ENCODE results near the gene SUN1. TPM values are rescaled to one million over a fixed set of nuclear protein-coding genes. Genes with fewer than 3 reads are reported as not detected.
"Not testable (repeated sequence)": the region's sequence is repeated elsewhere in the genome, so short reads cannot be mapped to it uniquely, and the experiment has no call there.

Gene SUN1
- total RNA-seq, 1 donor from 2014 or later, result 176 TPM

DNA sequence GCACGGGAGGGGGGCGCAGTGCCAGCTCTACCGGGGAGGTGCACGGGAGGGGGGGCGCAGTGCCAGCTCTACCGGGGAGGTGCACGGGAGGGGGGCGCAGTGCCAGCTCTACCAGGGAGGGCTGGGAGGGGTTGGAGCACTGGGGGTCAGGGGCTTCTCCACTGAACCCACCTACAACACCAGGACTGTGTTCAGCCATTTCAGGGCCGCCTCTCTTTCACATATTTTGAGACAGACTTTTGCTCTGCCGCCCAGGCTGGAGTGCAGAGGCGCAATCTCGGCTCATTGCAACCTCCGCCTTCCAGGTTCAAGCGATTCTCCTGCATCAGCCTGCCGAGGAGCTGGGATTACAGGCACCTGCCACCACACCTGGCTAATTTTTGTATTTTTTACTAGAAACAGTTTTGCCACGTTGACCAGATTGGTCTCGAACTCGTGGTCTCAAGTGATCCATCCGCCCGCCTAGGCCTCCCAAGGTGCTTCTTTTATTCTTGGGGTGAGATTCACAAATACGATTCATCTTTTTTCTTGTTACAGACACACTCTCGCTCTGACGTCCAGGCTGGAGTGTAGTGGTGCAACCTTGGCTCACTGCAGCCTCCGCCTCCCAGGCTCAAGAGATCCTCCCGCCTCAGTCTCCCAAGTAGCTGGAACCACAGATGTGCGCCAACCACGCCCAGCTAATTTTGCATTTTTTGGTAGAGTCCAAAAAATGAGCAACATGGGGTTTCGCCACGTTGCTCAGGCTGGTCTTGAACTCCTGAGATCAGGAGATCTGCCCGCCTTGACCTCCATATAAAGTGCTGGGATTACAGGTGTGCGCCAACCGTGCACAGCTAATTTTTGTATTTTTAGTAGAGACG, 85.2 kb downstream of the SUN1 start:
- ATAC-seq, result no peak
- intact Hi-C loops (cut with DNase I), result no loop called here
- peak; percentile 11 for DNase-seq (ENCODE audit: missing footprints)

DNA sequence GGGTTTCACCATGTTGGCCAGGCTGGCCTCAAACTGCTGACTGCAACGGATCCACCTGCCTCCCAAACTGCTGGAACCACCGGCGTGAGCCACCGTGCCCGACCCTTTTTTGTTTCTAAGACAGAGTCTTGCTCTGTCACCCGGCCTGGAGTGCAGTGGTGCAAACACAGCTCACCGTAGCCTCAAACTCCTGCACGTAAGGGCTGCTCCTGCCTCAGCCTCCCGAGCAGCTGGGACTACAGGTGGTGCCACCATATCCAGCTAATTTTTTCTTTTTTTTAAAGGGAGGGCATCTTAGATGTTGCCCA, 85.8 kb downstream of the SUN1 start:
- ATAC-seq, result no peak
- DNase-seq (ENCODE audit: missing footprints), result peak; percentile 4
- intact Hi-C loops (cut with DNase I), result no loop called here

DNA sequence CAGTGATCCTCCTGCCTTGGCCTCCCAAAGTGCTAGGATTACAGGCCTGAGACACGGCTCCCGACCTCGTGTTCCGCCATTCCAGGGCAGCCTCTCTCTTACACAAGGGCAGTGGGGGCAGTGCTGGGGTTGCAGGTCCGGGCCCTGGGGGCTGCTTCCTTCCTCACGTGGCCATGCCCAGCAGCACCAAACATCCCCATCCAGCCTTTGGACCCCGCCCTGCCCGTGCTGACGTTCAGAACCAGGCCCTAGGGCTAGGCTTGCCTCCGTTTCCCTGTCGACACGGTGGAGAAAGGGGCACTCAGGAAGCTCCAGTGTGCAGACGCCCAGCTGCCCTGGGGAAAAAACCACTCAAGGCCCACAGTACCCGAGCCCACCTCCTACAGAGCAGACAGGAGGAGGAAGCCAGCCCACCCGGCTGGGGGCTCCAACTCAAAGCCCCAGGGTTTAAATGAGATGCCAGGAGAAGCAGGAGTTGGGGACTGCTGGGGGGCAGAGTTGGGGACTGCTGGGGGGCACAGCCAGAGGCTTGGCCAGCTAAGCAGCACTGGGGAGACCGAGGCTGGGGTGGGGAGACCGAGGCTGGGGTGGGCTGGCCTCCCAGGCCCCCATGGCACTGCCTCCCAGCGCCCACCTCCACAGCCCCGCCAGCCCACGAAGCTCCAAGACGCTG, 86.3 kb downstream of the SUN1 start:
- no peak for ATAC-seq
- intact Hi-C loops (cut with DNase I), result no loop called here
- DNase-seq (ENCODE audit: missing footprints), result peak; percentile 61

DNA sequence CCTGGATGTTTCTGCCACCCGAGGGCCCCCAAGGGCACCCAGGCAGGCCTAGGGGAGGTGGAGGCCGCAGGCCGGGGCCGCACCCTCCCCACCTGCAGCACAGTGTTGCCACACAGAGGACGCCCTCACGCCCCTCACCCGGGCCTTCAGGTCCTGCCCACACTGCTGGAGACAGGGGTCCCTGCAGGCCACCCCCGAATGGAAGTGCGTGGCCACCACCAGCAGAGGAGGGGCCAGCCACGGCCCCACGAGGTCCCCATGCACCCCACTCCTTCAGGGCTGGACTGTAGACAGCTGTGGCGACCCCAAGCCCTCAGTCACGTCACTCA, 86.8 kb downstream of the SUN1 start:
- intact Hi-C loops (cut with DNase I), result no loop called here
- DNase-seq (ENCODE audit: missing footprints), result peak; percentile 51
- ATAC-seq, result no peak

DNA sequence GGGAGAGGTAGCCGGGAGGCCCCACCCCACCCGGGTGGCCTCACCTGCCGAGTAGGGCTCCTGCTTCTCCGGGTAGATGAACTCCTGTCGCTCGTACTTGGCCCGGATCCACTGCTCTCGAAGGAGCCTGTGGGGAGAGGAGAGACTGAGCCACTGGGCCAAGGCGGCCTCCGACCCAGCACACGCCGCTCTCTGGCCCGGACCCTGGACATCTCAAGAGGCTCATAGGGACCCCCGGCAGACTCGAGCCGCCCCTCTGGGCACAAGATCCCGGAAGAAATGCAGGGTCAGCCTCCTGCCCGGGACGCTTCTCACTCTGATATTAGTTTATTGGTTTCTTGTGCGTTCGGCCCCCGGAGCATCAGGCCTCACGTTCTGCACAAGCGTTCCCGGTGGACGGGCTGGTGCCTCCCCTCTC, 87.7 kb downstream of the SUN1 start:
- ATAC-seq (no peak), DNase-seq (ENCODE audit: missing footprints) (peak; percentile 51)
- intact Hi-C loops (cut with DNase I), result no loop called here

DNA sequence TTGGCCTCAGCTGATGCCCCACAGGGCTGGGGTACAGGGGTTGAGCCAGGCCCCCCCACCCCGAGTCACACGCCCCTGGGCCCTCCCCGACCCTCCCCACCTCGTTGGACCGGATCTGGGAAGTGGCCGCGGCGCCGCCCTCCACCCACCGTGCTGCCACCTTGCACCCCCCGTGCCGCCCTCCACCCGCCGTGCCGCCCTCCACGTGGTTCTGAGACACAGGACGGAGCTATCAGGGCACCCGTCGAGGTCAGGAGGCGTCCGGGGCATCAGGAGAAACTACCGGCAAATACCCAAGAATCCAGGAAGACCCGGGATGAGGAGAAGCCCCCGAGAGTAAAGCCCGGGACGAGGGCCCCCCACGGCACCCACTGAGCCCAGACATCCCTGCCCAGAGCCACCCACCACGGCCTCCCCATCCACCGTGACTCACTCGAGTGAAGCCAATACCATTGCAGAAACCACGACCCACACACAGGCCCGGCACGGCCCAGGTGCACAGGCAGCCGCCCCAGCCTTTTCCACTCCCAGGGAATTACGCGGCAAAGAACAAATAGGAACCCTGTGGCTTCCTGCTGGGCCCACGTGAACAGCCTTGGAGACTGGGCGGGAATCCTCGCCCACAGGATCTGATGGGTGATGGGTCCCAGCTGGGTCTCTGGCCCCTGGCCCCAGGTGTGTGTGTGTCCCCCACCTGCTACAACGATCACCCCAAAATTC, 88.2 kb downstream of the SUN1 start:
- DNase-seq (ENCODE audit: missing footprints) (peak; percentile 39), ATAC-seq (no peak)
- intact Hi-C loops (cut with DNase I), result no loop called here

DNA sequence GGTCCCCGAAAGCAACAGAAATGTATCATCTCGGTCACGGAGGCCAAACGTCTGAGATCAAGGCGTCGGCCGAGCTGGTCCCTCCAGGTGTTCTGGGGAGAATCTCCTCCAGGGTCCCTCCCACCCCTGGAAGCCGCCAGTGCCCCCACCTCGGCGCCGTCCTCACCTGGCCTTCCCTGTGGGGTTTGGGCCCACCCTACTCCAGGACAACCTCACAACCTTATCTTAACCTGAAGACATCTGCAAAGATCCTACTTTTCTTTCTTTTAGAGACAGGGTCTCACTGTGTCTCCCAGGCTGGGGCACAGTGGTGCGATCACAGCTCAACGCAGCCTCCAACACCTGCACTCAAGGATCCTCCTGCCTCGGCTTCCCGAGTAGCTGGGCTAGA, 88.8 kb downstream of the SUN1 start:
- no peak for ATAC-seq
- no peak for DNase-seq (ENCODE audit: missing footprints)
- intact Hi-C loops (cut with DNase I), result no loop called here

DNA sequence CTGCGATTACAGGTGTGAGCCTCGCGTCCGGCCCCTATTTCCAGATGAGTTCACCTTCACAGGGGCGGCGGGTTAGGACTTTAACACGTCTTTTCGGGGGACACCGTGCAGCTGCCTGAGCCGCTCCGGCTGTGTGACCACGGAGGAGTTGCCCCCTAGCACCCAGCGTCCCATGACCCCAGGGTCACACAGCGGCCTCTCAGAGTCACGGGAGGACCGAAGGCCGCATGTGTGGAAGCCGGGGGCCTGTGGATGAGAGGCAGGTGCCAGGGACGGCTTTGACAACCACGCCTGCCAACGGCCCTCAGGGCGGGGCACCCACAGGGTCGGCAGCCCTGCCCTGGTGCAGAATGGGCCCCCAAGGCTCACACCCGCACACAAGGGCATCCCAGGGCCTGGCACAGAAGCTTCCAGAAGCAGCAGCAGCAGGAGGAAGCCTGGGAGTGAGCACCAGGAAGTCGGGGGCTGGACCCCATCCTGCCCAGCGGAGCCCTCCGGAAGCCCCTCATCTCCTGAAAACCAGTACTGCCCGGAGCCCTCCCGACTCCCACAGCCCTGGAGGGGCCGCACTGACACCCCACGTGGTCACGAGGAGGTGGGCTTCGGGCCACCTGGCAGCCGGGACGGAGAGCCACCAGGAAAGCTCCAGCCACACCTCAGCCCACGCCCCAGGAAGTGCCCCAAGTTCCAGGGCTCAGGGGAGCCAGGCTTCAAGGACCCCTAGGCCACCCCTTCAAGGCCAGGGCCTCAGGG, 89.5 kb downstream of the SUN1 start:
- DNase-seq (ENCODE audit: missing footprints) (peak; percentile 72), ATAC-seq (no peak)
- intact Hi-C loops (cut with DNase I), result no loop called here

DNA sequence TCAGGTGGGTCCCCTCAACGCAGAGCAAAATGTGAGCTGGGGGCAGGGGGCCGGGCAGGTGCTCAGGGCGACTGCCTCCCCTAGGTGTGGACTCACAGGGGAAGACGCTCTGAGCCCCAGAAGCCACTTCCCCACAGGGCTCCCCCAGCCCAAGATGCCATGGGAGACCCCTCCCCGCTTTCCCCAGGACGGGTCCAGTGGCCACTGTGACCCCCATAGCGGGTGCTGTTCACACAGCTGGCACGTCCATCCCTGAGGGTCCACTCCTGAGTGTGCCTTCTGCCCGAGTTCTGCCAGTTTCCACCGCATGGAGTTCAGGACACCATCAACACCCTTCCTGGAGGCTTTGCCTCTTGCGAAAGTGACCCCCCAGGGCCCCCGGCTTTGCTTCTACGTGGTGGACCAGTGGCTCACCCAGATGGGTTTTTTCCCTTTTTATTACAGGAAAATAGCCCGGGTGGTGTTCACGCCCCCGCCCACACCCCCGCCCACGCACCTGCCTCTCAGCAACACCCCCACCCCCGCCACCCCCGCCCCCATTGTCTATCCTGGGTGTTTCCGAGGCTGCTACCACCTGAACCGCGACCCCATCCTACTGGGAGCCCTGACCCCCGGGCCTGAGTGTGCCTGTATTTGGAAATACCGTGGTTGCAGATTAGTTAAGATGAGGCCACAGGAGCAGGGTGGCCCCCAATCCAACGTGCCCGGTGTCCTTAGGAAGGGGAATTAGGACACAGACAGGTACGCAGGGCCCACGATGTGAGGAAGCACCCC, 90.2 kb downstream of the SUN1 start:
- ATAC-seq (no peak), DNase-seq (ENCODE audit: missing footprints) (peak; percentile 57)
- intact Hi-C loops (cut with DNase I), result no loop called here

DNA sequence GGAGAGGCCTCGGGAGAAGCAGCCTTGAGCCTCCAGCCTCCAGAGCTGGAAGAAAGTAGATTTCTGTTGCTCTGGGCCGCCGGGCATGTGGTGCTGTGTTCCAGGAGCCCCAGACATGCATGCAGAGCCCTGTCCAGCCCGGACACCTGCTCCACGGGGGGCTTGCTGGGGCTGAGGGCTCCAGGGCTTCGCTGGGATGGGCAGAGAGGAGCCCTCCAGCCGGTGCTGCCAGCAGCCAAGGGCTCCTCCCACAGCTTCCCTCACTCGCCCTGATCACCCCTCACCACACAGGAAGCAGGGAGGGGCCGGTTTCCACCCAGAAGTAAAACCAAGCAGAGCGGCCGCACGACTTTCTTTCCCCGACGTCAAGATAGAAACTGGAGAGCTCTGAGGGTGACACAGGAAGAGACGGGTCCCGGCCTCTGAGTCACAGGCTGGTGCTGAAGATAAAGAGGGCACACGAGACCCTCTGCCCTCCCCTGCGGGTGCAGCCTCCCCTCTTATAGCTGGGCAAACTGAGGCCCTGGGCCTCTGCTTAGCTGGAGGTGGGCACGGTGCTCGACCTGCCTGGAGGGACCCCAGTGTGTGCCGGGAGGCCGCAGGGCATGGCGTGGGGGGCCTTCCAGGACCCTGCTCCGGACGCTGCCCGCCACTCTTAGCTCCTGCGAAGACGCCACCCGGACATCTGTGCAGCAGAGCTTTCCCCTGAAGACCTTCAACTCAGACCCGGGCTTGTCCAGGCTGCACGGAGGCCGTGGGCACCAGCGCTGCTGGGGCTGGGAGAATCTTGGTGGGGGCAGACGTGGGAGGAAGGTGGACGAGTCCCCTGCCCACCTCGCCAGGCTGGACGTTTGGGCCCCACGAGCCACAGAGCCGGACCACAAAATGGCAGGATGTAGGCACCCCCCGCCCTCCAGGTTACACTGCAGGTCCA, 91.1 kb downstream of the SUN1 start:
- DNase-seq (ENCODE audit: missing footprints) (peak; percentile 89), ATAC-seq (peak; percentile 40)
- intact Hi-C loops (cut with DNase I), result loop anchor here (2.0 kb wide), 1 partner anchor 55 kb away; no protein-coding TSS in a partner anchor

DNA sequence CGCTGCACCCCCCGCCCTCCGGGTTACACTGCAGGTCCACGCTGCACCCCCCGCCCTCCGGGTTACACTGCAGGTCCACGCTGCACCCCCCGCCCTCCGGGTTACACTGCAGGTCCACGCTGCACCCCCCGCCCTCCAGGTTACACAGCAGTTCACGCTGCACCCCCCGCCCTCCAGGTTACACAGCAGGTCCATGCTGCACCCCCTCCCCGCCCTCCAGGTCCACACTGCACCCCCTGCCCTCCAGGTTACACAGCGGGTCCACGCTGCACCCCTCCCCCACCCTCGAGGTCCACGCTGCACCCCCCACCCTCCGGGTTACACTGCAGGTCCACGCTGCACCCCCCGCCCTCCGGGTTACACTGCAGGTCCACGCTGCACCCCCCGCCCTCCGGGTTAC, 91.8 kb downstream of the SUN1 start:
- DNase-seq (ENCODE audit: missing footprints), result peak; percentile 71
- intact Hi-C loops (cut with DNase I), result loop anchor here (2.0 kb wide), 1 partner anchor 55 kb away; no protein-coding TSS in a partner anchor
- not testable (repeated sequence) for ATAC-seq

Other genes starting within 250 kb of the SUN1 start
- 17.7 TPM for gene DNAAF5, start 105.8 kb upstream of the SUN1 start, total RNA-seq
- gene PRKAR1B, start 105.2 kb upstream of the SUN1 start, total RNA-seq, result 16.7 TPM
- 19.1 TPM for gene GET4, start 44.1 kb downstream of the SUN1 start, total RNA-seq
- 10.0 TPM for gene ADAP1, start 122.2 kb downstream of the SUN1 start, total RNA-seq
- gene COX19, start 143.1 kb downstream of the SUN1 start, total RNA-seq, result 8.2 TPM
- gene CYP2W1, start 150.7 kb downstream of the SUN1 start, total RNA-seq, result not detected
- gene GPR146, start 212.1 kb downstream of the SUN1 start, total RNA-seq, result 30.6 TPM

Measured in Right ventricle myocardium inferior (tissue), 1 donor.